Panc1 (cell line): ENCODE results near the gene TNFRSF1B.

Experiments
- POLR2AphosphoS5 ChIP-seq: IDR thresholded peaks from 2 replicates; pipeline ENCODE4 v1.6.1; 2012; ENCODE audit warnings: mild to moderate bottlenecking, low read depth, low read length, moderate library complexity
- SIN3A ChIP-seq: IDR thresholded peaks from 2 replicates; pipeline ENCODE4 v1.6.1; 2012; ENCODE audit warnings: low read depth, mild to moderate bottlenecking, low read length, moderate library complexity, borderline replicate concordance; ENCODE audit not compliant: insufficient read depth
- TCF7L2 ChIP-seq: IDR thresholded peaks from 2 replicates; pipeline ENCODE4 v1.6.1; 2011; ENCODE audit warnings: mild to moderate bottlenecking, low read depth, low read length, inconsistent platforms
- TF ChIP-seq, protein P1 (sequence below): fragments of 450-650 bp; IDR thresholded peaks from 2 replicates; pipeline ENCODE4 v1.5.1; 2017; ENCODE audit warnings: mild to moderate bottlenecking

DNA sequence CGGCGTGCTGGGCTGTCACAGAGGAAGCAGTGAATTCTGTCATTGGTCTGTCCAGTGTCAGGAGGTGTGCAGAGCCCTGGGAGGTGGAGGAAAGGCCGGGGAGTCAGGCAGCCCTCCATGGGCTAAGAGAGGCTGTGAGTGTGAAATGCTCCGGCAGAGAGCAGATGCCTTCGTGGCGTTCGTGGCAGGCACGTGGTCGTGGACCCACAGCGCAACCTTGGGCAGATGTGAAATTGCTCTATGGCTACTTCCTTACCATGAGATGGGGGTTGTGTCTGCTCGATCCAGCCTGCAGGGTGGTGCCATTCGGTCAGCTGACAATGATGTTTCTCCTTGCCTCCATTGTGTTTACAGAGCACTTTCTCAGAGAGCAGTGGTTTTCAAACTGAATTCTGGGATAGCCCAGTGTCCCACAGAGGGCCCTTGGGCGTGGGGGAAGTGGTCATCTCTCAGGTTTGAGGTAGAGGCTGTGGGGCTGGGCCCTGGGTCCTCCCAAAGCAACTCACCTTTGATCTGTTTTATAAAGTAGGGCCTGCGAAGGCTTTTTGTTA is 27.9 kb downstream of the TNFRSF1B start:
- TF ChIP-seq, protein P1, sequence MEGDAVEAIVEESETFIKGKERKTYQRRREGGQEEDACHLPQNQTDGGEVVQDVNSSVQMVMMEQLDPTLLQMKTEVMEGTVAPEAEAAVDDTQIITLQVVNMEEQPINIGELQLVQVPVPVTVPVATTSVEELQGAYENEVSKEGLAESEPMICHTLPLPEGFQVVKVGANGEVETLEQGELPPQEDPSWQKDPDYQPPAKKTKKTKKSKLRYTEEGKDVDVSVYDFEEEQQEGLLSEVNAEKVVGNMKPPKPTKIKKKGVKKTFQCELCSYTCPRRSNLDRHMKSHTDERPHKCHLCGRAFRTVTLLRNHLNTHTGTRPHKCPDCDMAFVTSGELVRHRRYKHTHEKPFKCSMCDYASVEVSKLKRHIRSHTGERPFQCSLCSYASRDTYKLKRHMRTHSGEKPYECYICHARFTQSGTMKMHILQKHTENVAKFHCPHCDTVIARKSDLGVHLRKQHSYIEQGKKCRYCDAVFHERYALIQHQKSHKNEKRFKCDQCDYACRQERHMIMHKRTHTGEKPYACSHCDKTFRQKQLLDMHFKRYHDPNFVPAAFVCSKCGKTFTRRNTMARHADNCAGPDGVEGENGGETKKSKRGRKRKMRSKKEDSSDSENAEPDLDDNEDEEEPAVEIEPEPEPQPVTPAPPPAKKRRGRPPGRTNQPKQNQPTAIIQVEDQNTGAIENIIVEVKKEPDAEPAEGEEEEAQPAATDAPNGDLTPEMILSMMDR, result no peak
- TF ChIP-seq TCF7L2, result no peak
- no peak for TF ChIP-seq POLR2AphosphoS5
- no peak for TF ChIP-seq SIN3A
